DMS53 (cell line): ENCODE measurements around the gene VTI1A.

Source experiments
- DNase-seq: peaks from one replicate; lab custom pipeline; 2025; lab: John Stamatoyannopoulos, UW

Gene VTI1A

GRCh38 chr10:112784022-112784461 is 337.0 kb downstream of the VTI1A start:
- no peak for DNase-seq

GRCh38 chr10:112785089-112785488 is 338.1 kb downstream of the VTI1A start:
- no peak for DNase-seq

GRCh38 chr10:112789248-112789647 is 342.2 kb downstream of the VTI1A start:
- DNase-seq: peak; percentile 15

- DNase-seq: no peak
Measured at GRCh38 chr10:112790030-112790429, 343.0 kb downstream of the VTI1A start.

GRCh38 chr10:112790921-112791320 is 343.9 kb downstream of the VTI1A start:
- no peak for DNase-seq

GRCh38 chr10:112791447-112791846 is 344.4 kb downstream of the VTI1A start:
- DNase-seq: no peak

- no peak for DNase-seq
Measured at GRCh38 chr10:112792487-112793201, 345.6 kb downstream of the VTI1A start.

GRCh38 chr10:112793202-112793921 is 346.3 kb downstream of the VTI1A start:
- DNase-seq: no peak

GRCh38 chr10:112794201-112794600 is 347.2 kb downstream of the VTI1A start:
- no peak for DNase-seq

GRCh38 chr10:112795067-112795466 is 348.1 kb downstream of the VTI1A start:
- DNase-seq: no peak

- no peak for DNase-seq
Measured at GRCh38 chr10:112797197-112797596, 350.2 kb downstream of the VTI1A start.

- DNase-seq: no peak
Measured at GRCh38 chr10:112797855-112798254, 350.8 kb downstream of the VTI1A start.

- no peak for DNase-seq
Measured at GRCh38 chr10:112799038-112799437, 352.0 kb downstream of the VTI1A start.

GRCh38 chr10:112799726-112800510 is 352.9 kb downstream of the VTI1A start:
- DNase-seq: no peak

- no peak for DNase-seq
Measured at GRCh38 chr10:112801004-112801403, 354.0 kb downstream of the VTI1A start.

GRCh38 chr10:112801748-112802147 is 354.7 kb downstream of the VTI1A start:
- DNase-seq: no peak

GRCh38 chr10:112802411-112803022 is 355.5 kb downstream of the VTI1A start:
- no peak for DNase-seq

GRCh38 chr10:112803961-112804401 is 357.0 kb downstream of the VTI1A start:
- DNase-seq: no peak

- DNase-seq: no peak
Measured at GRCh38 chr10:112805254-112805590, 358.2 kb downstream of the VTI1A start.

- no peak for DNase-seq
Measured at GRCh38 chr10:112805701-112806100, 358.7 kb downstream of the VTI1A start.

- no peak for DNase-seq
Measured at GRCh38 chr10:112807013-112807412, 360.0 kb downstream of the VTI1A start.

- DNase-seq: no peak
Measured at GRCh38 chr10:112809736-112810135, 362.7 kb downstream of the VTI1A start.
